Osteoblast (primary cell): Measurements from ENCODE around the gene ING4. TPM values are rescaled to one million over a fixed set of nuclear protein-coding genes. Genes with fewer than 3 reads are reported as not detected.

Experiments used
- DNase-seq: peaks from one replicate; pipeline ENCODE4 v3.0.0; 2011; ENCODE audit warnings: low spot score, mixed read lengths; ENCODE audit not compliant: insufficient read length; ENCODE audit errors: missing footprints
- H2AFZ ChIP-seq: 2 replicates; pipeline ENCODE4 v1.6.0; 2011; ENCODE audit warnings: mild to moderate bottlenecking, low read length
- H3K27ac ChIP-seq: 2 replicates; pipeline ENCODE4 v1.5.1; 2011; ENCODE audit warnings: mild to moderate bottlenecking, low read depth, low read length, moderate library complexity
- H3K27me3 ChIP-seq: 2 replicates; pipeline ENCODE4 v1.6.0; 2012; ENCODE audit warnings: mild to moderate bottlenecking, control low read depth, inconsistent platforms, low read length, moderate library complexity; ENCODE audit not compliant: insufficient read depth
- H3K36me3 ChIP-seq: 2 replicates; pipeline ENCODE4 v1.5.1; 2011; ENCODE audit warnings: mild to moderate bottlenecking, low read length, control low read depth, moderate library complexity; ENCODE audit not compliant: insufficient read depth
- H3K4me1 ChIP-seq: 2 replicates; pipeline ENCODE4 v1.5.1; 2011; ENCODE audit warnings: mild to moderate bottlenecking, low read length, control low read depth, moderate library complexity; ENCODE audit not compliant: insufficient read depth
- H3K4me2 ChIP-seq: 2 replicates; pipeline ENCODE4 v1.6.0; 2011; ENCODE audit warnings: mild to moderate bottlenecking, low read length; ENCODE audit not compliant: insufficient read depth
- H3K4me3 ChIP-seq: fragments of 200-600 bp; sonication (generic); 3 replicates; pipeline ENCODE4 v1.5.1; 2012; ENCODE audit warnings: mild to moderate bottlenecking, low read length, inconsistent platforms; ENCODE audit not compliant: insufficient read depth
- H3K79me2 ChIP-seq: 2 replicates; pipeline ENCODE4 v1.6.0; 2012; ENCODE audit warnings: mild to moderate bottlenecking, low read length, control low read depth, inconsistent platforms; ENCODE audit not compliant: insufficient read depth
- H3K9me3 ChIP-seq: 2 replicates; pipeline ENCODE4 v1.5.1; 2011; ENCODE audit warnings: low read depth, low read length, control low read depth
- H4K20me1 ChIP-seq: 2 replicates; pipeline ENCODE4 v1.6.0; 2012; ENCODE audit warnings: mild to moderate bottlenecking, low read length, control low read depth; ENCODE audit not compliant: insufficient read depth
- total RNA-seq: library from RNA; depleted of rRNA; stranded (reverse); fragments of >200 nt; gene quantifications from 2 replicates; pipeline ENCODE4 v1.2.3, GENCODE V29; 2012
- TF ChIP-seq, protein P1 (sequence below): IDR thresholded peaks from 2 replicates; pipeline ENCODE4 v1.5.1; 2011; ENCODE audit warnings: mild to moderate bottlenecking, low read depth, low read length, moderate library complexity; ENCODE audit errors: extremely low read depth

Gene ING4
- total RNA-seq, 1 donor: 53.6 TPM

DNA sequence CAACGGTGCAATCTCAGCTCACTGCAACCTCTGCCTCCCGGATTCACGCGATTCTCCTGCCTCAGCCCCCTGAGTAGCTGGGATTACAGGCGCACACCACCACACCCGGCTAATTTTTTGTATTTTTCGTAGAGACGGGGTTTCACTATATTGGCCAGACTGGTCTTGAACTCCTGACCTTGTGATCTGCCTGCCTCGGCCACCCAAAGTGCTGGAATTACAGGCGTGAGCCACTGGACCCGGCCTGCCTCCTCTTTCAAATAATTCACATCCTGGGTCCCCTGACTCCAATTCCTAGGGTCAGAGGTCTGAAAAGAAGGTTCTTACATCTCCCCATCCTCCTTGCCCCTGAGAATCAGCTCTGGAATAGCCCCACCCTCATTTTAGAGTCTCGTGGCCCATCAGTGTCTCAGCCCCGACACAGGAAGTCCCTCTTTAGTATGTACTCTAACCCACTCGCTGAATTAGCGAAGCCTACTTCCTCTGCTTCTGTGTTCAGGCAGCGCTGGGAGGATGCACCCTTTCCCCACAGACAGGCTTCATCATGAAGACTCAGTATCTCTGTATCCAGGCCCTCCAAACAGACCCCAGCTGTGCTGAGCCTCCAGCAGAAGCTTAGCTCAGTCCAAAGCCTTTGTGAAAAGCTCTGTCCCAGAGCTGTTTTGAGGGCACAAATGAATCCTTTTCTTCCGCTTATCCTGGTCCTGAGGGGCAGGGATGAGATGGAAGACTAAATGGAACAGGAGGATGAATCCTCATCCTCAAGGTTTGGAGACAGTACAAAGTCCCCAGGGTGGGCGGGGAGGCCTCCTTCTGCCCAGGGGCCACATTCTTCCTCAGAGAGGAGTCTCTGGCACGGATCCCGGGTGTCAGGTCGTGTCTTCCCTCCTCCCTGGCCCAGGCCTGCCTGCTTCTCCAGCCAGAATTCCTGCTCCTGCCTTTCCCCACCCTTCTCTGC, 30.6 kb downstream of the ING4 start:
- no peaks in the 10 kb centered on the region for H4K20me1 ChIP-seq
- TF ChIP-seq, protein P1, sequence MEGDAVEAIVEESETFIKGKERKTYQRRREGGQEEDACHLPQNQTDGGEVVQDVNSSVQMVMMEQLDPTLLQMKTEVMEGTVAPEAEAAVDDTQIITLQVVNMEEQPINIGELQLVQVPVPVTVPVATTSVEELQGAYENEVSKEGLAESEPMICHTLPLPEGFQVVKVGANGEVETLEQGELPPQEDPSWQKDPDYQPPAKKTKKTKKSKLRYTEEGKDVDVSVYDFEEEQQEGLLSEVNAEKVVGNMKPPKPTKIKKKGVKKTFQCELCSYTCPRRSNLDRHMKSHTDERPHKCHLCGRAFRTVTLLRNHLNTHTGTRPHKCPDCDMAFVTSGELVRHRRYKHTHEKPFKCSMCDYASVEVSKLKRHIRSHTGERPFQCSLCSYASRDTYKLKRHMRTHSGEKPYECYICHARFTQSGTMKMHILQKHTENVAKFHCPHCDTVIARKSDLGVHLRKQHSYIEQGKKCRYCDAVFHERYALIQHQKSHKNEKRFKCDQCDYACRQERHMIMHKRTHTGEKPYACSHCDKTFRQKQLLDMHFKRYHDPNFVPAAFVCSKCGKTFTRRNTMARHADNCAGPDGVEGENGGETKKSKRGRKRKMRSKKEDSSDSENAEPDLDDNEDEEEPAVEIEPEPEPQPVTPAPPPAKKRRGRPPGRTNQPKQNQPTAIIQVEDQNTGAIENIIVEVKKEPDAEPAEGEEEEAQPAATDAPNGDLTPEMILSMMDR: no peak
- H3K36me3 ChIP-seq: no peaks in the 10 kb centered on the region

DNA sequence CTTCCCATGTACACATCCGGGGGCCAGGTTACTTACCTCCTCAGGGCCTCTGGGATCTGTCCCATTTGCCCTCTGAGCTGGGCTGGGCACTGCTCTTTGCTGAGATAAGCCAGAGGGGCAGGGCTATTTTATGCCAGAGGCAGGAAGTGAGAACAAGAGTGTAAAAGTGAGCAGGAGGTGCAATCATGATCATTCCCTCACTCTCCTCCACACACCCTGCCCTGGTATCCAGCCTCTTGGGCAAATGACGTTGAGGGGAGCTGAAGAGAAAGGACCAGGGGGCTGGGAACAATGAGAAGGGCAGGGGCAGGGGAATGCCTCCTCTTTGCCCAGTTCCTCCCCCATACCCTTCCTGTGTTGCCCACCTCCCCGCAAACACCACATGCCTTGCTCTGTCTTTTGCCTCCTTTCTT, 31.4 kb downstream of the ING4 start:
- DNase-seq: peak; percentile 41
- Histone ChIP-seq H4K20me1 (no peaks in the 10 kb centered on the region), H3K4me1 (no peaks in the 10 kb centered on the region), H3K4me3 (no peak overlapping the region), H3K36me3 (no peaks in the 10 kb centered on the region), H2AFZ (no peak overlapping the region), H3K27ac (no peak overlapping the region), H3K4me2 (no peak overlapping the region), H3K79me2 (no peaks in the 10 kb centered on the region), H3K27me3 (peaks cover 5% of the 10 kb centered on the region), H3K9me3 (no peaks in the 10 kb centered on the region)
- TF ChIP-seq, protein P1: no peak

More for the DNA sequence above, 30.6 kb downstream of the ING4 start:
- no peak overlapping the region for H3K4me3 ChIP-seq
- H3K27ac ChIP-seq: no peak overlapping the region
- peak; percentile 37 for DNase-seq
- peak overlapping the region; percentile 59 for H2AFZ ChIP-seq
- no peaks in the 10 kb centered on the region for H3K9me3 ChIP-seq
- H3K79me2 ChIP-seq: no peaks in the 10 kb centered on the region
- H3K27me3 ChIP-seq: peaks cover 5% of the 10 kb centered on the region
- no peak overlapping the region for H3K4me2 ChIP-seq
- no peaks in the 10 kb centered on the region for H3K4me1 ChIP-seq

DNA sequence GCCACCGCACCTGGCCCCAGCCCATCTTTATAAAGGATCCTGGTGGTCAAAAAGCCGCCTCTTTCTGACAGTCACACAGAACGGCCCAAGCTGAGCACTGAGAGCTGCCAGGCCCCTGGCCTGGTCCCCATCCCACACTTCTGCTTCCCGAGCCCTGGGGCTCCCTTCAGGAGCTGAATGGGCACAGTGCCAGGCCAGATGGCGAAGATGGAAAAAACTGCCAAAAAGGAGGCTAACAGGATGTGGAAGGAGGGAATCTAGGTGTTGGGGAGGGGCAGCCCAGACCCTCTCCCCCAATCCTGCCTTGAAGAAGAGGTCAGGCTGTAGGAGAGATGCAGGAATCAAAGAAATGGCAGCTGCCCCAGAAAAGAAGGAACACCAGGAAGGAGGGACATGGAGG, 32.2 kb downstream of the ING4 start:
- Histone ChIP-seq H3K4me3 (no peak overlapping the region), H2AFZ (no peak overlapping the region), H3K4me2 (no peak overlapping the region), H3K36me3 (no peaks in the 10 kb centered on the region), H3K79me2 (no peaks in the 10 kb centered on the region), H4K20me1 (no peaks in the 10 kb centered on the region), H3K27ac (no peak overlapping the region), H3K27me3 (no peaks in the 10 kb centered on the region), H3K9me3 (no peaks in the 10 kb centered on the region), H3K4me1 (no peaks in the 10 kb centered on the region)
- DNase-seq: no peak
- TF ChIP-seq, protein P1: no peak

DNA sequence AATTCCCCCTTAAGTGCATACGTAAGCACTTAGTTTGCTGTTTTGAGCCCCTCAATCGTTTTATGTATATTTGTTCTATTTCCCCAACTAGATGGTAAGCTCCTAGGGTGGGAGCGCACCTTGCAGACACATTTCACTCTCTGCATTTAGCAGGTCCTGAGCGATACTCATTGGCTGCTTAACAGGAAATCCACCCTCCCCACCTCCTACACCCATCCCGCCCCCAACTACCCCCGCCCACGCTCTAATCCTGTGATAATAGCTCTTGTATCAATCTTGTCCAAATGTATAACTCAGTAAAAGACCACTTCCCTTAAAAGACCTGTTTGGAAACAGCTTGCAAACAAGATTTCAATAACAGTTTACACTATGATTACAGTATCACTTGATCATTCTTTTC, 35.3 kb downstream of the ING4 start:
- Histone ChIP-seq H3K9me3 (no peaks in the 10 kb centered on the region), H3K36me3 (no peaks in the 10 kb centered on the region), H4K20me1 (no peaks in the 10 kb centered on the region), H3K4me2 (no peak overlapping the region), H3K4me3 (no peak overlapping the region), H3K79me2 (no peaks in the 10 kb centered on the region), H3K27me3 (no peaks in the 10 kb centered on the region), H3K27ac (no peak overlapping the region), H2AFZ (no peak overlapping the region), H3K4me1 (no peaks in the 10 kb centered on the region)
- TF ChIP-seq, protein P1: no peak
- no peak for DNase-seq
